Measurements from ENCODE around the gene HOXC10. TPM values are rescaled to one million over a fixed set of nuclear protein-coding genes. Genes with fewer than 3 reads are reported as not detected.

HOXC10 gene
- total RNA-seq, 2 donors from 2014 or later = not detected

GRCh38 chr12:53981634-53982565 is 3.0 kb upstream of the HOXC10 start:
- Histone ChIP-seq H3K36me3 (ENCODE audit: control insufficient read depth, insufficient read depth, low read length) (no peaks in the 10 kb centered on the region), H3K4me1 (ENCODE audit: control insufficient read depth, insufficient read depth, low read length) (no peaks in the 10 kb centered on the region), H3K9ac (ENCODE audit: extremely low read depth, low read length, poor library complexity, severe bottlenecking) (no peak overlapping the region), H3K27me3 (ENCODE audit: control insufficient read depth, insufficient read depth, low read length, poor library complexity, severe bottlenecking) (peaks cover 100% of the 10 kb centered on the region), H3K4me3 (ENCODE audit: low read length) (no peak overlapping the region), H3K27ac (ENCODE audit: low read depth, low read length) (no peak overlapping the region), H3K9me3 (ENCODE audit: control insufficient read depth, low read length) (peaks cover 8% of the 10 kb centered on the region)
- 15 to 16% methylated on average over 15 to 30 of the region's 30 CpGs for WGBS, 2 experiments (ENCODE audit: insufficient coverage in 1 of 2, insufficient read length in 1 of 2)
- Mint-ChIP-seq H3K9me3 (peaks cover 16% of the 10 kb centered on the region), H3K4me3 (no peak overlapping the region), H3K36me3 (ENCODE audit: low read depth) (no peaks in the 10 kb centered on the region), H3K4me1 (no peaks in the 10 kb centered on the region), H3K27ac (no peak overlapping the region), H3K27me3 (ENCODE audit: insufficient read depth) (peaks cover 100% of the 10 kb centered on the region)
- DNase-seq = peak; percentile 68
- no peak for TF ChIP-seq CTCF (conservative IDR thresholded peaks at IDR 0.05)

GRCh38 chr12:53982648-53983567 is 2.0 kb upstream of the HOXC10 start:
- no peaks in the 10 kb centered on the region for H3K4me1 ChIP-seq (ENCODE audit: control insufficient read depth, insufficient read depth, low read length)
- Mint-ChIP-seq H3K9me3 (peaks cover 16% of the 10 kb centered on the region), H3K27ac (no peak overlapping the region), H3K36me3 (ENCODE audit: low read depth) (no peaks in the 10 kb centered on the region), H3K27me3 (ENCODE audit: insufficient read depth) (peaks cover 100% of the 10 kb centered on the region), H3K4me3 (no peak overlapping the region), H3K4me1 (no peaks in the 10 kb centered on the region)
- no peak overlapping the region for H3K27ac ChIP-seq (ENCODE audit: low read depth, low read length)
- H3K4me3 ChIP-seq (ENCODE audit: low read length) = no peak overlapping the region
- peaks cover 100% of the 10 kb centered on the region for H3K27me3 ChIP-seq (ENCODE audit: control insufficient read depth, insufficient read depth, low read length, poor library complexity, severe bottlenecking)
- H3K36me3 ChIP-seq (ENCODE audit: control insufficient read depth, insufficient read depth, low read length) = no peaks in the 10 kb centered on the region
- DNase-seq = no peak
- H3K9ac ChIP-seq (ENCODE audit: extremely low read depth, low read length, poor library complexity, severe bottlenecking) = no peak overlapping the region
- peaks cover 8% of the 10 kb centered on the region for H3K9me3 ChIP-seq (ENCODE audit: control insufficient read depth, low read length)
- no peak for TF ChIP-seq CTCF (conservative IDR thresholded peaks at IDR 0.05)
- WGBS, 2 experiments (ENCODE audit: insufficient coverage in 1 of 2, insufficient read length in 1 of 2) = 43 to 52% methylated on average over 19 to 26 of the region's 26 CpGs

- H3K4me3 Mint-ChIP-seq = no peak overlapping the region
- H3K36me3 Mint-ChIP-seq (ENCODE audit: low read depth) = no peaks in the 10 kb centered on the region
- H3K9me3 Mint-ChIP-seq = peaks cover 16% of the 10 kb centered on the region
- H3K27ac ChIP-seq (ENCODE audit: low read depth, low read length) = no peak overlapping the region
- H3K36me3 ChIP-seq (ENCODE audit: control insufficient read depth, insufficient read depth, low read length) = no peaks in the 10 kb centered on the region
- no peaks in the 10 kb centered on the region for H3K4me1 Mint-ChIP-seq
- no peak overlapping the region for H3K9ac ChIP-seq (ENCODE audit: extremely low read depth, low read length, poor library complexity, severe bottlenecking)
- H3K27me3 ChIP-seq (ENCODE audit: control insufficient read depth, insufficient read depth, low read length, poor library complexity, severe bottlenecking) = peaks cover 100% of the 10 kb centered on the region
- H3K27ac Mint-ChIP-seq = no peak overlapping the region
- H3K27me3 Mint-ChIP-seq (ENCODE audit: insufficient read depth) = peaks cover 100% of the 10 kb centered on the region
- no peaks in the 10 kb centered on the region for H3K4me1 ChIP-seq (ENCODE audit: control insufficient read depth, insufficient read depth, low read length)
- no peak overlapping the region for H3K4me3 ChIP-seq (ENCODE audit: low read length)
- DNase-seq = no peak
- H3K9me3 ChIP-seq (ENCODE audit: control insufficient read depth, low read length) = peaks cover 8% of the 10 kb centered on the region
- WGBS, 2 experiments (ENCODE audit: insufficient coverage in 1 of 2, insufficient read length in 1 of 2) = 8 to 37% methylated on average over 4 to 16 of the region's 17 CpGs
- TF ChIP-seq CTCF (conservative IDR thresholded peaks at IDR 0.05) = no peak
Observed at GRCh38 chr12:53983568-53983949, 1.4 kb upstream of the HOXC10 start.
